SK-N-SH (cell line): Measurements from ENCODE around the gene ABCA1. TPM values are rescaled to one million over a fixed set of nuclear protein-coding genes. Genes with fewer than 3 reads are reported as not detected.

Source experiments
- CTCF ChIA-PET: fragments of 300-600, 350-600 bp; formaldehyde crosslinking; extraction: SDS; loops from one replicate; lab custom pipeline; 2021; lab: Yijun Ruan, JAX
- POLR2A ChIA-PET: fragments of 350-600 bp; sonication (Branson Sonifier 250); formaldehyde crosslinking; extraction: SDS; loops from one replicate; lab custom pipeline; 2020; ENCODE audit warnings: antibody characterized with exemption, inconsistent platforms; lab: Yijun Ruan, JAX
- DNase-seq: peaks from one replicate; pipeline ENCODE4 v3.0.0; 2012
- H2AFZ ChIP-seq: fragments of 200-600 bp; sonication (generic); 2 replicates; pipeline ENCODE4 v1.8.1; 2016; ENCODE audit warnings: antibody characterized with exemption, mild to moderate bottlenecking, low read depth
- H3F3A ChIP-seq: fragments of 200-600 bp; sonication (generic); replicated peaks from 2 replicates; pipeline ENCODE3; 2016; ENCODE audit warnings: antibody characterized with exemption, mild to moderate bottlenecking; ENCODE audit not compliant: insufficient read depth
- H3K27ac ChIP-seq, 2 experiments: fragments of 200-500 bp in 1 of 2; fragments of 200-600 bp in 1 of 2; sonication (Bioruptor generic) in 1 of 2; sonication (generic), shearing (Covaris generic) in 1 of 2; 2 replicates each; pipeline versions ENCODE4 v1.5.1 to v1.6.1; 2014 to 2016; ENCODE audit warnings: low read depth in 2 of 2, inconsistent platforms in 1 of 2, low read length in 1 of 2, mild to moderate bottlenecking in 1 of 2, mixed read lengths in 1 of 2
- H3K27me3 ChIP-seq: fragments of 200-600 bp; sonication (generic), shearing (Covaris generic); 2 replicates; pipeline ENCODE4 v1.6.1; 2016; ENCODE audit warnings: mixed run types; ENCODE audit not compliant: insufficient read depth
- H3K36me3 ChIP-seq, 2 experiments: fragments of 200-500 bp in 1 of 2; fragments of 200-600 bp in 1 of 2; sonication (Bioruptor generic) in 1 of 2; sonication (generic) in 1 of 2; replicated peaks in 1 of 2; 2 replicates each; pipeline versions ENCODE3 to v1.5.1; 2014 to 2016; ENCODE audit warnings: low read length in 1 of 2, mild to moderate bottlenecking in 1 of 2; ENCODE audit not compliant: insufficient read depth in 2 of 2, control insufficient read depth in 1 of 2
- H3K4me1 ChIP-seq, 2 experiments: fragments of 200-500 bp in 1 of 2; fragments of 200-600 bp in 1 of 2; sonication (Bioruptor generic) in 1 of 2; sonication (generic), shearing (Covaris generic) in 1 of 2; 2 replicates each; pipeline versions ENCODE4 v1.5.1 to v1.6.1; 2014 to 2016; ENCODE audit warnings: low read depth in 1 of 2, low read length in 1 of 2, mixed run types in 1 of 2; ENCODE audit not compliant: insufficient read depth in 2 of 2, control insufficient read depth in 1 of 2
- H3K4me2 ChIP-seq: fragments of 200-600 bp; sonication (generic), shearing (Covaris generic); 2 replicates; pipeline ENCODE4 v1.6.1; 2017; ENCODE audit warnings: mixed run types
- H3K4me3 ChIP-seq, 2 experiments: fragments of 200-500 bp in 1 of 2; fragments of 200-600 bp in 1 of 2; sonication (Bioruptor generic) in 1 of 2; sonication (generic), shearing (Covaris generic) in 1 of 2; 2 replicates each; pipeline versions ENCODE4 v1.5.1 to v1.8.1; 2014 to 2016; ENCODE audit warnings: low read depth in 2 of 2, inconsistent platforms in 1 of 2, low read length in 1 of 2, mild to moderate bottlenecking in 1 of 2, mixed read lengths in 1 of 2, moderate library complexity in 1 of 2
- H3K79me2 ChIP-seq: fragments of 200-600 bp; sonication (generic); 2 replicates; pipeline ENCODE4 v1.8.1; 2017; ENCODE audit warnings: mild to moderate bottlenecking; ENCODE audit not compliant: insufficient read depth
- H3K9ac ChIP-seq: fragments of 200-600 bp; sonication (generic); 2 replicates; pipeline ENCODE4 v1.6.1; 2017; ENCODE audit warnings: mixed run types
- H3K9me2 ChIP-seq: fragments of 200-600 bp; sonication (generic); 2 replicates; pipeline ENCODE4 v1.6.1; 2017; ENCODE audit warnings: mixed run types
- H3K9me3 ChIP-seq: fragments of 200-600 bp; sonication (generic); 2 replicates; pipeline ENCODE4 v1.6.1; 2017; ENCODE audit warnings: mixed run types, mild to moderate bottlenecking, moderate library complexity
- H4K20me1 ChIP-seq: fragments of 200-600 bp; sonication (generic); 2 replicates; pipeline ENCODE4 v1.6.1; 2017; ENCODE audit warnings: mild to moderate bottlenecking, mixed run types; ENCODE audit not compliant: insufficient read depth
- EP300 ChIP-seq, 2 experiments: IDR thresholded peaks; 2 replicates each; pipeline versions ENCODE4 v1.4.0 to v1.6.1; 2012; ENCODE audit warnings: borderline replicate concordance in 1 of 2, low read depth in 1 of 2, low read length in 1 of 2
- GABPA ChIP-seq: IDR thresholded peaks from 2 replicates; pipeline ENCODE4 v1.4.0; 2012; ENCODE audit warnings: low read depth, mild to moderate bottlenecking
- IRF3 ChIP-seq: fragments of 150-350 bp; IDR thresholded peaks from 2 replicates; pipeline ENCODE4 v1.6.1; 2016; ENCODE audit warnings: mild to moderate bottlenecking, low read depth, low read length
- MAX ChIP-seq: IDR thresholded peaks from 2 replicates; pipeline ENCODE4 v1.4.0; 2012; ENCODE audit warnings: low read depth
- MEF2A ChIP-seq: IDR thresholded peaks from 2 replicates; pipeline ENCODE4 v1.4.0; 2012; ENCODE audit warnings: low read depth, borderline replicate concordance
- NRF1 ChIP-seq: IDR thresholded peaks from 2 replicates; pipeline ENCODE4 v1.6.1; 2012; ENCODE audit warnings: low read depth, mild to moderate bottlenecking, low read length
- RCOR1 ChIP-seq: fragments of 150-350 bp; IDR thresholded peaks from 2 replicates; pipeline ENCODE4 v1.6.1; 2017; ENCODE audit warnings: antibody characterized with exemption, low read length
- REST ChIP-seq: IDR thresholded peaks from 2 replicates; pipeline ENCODE4 v1.6.1; 2012; ENCODE audit warnings: mild to moderate bottlenecking, low read depth, low read length, moderate library complexity
- RXRA ChIP-seq: IDR thresholded peaks from 2 replicates; pipeline ENCODE4 v1.4.0; 2012; ENCODE audit warnings: low read depth, mild to moderate bottlenecking, borderline replicate concordance
- TCF12 ChIP-seq: IDR thresholded peaks from 2 replicates; pipeline ENCODE4 v1.4.0; 2012
- WGBS: methylation state at CpG from one replicate; pipeline ENCODE4 v1.1.6; 2017; ENCODE audit warnings: low lambda C conversion rate; 5-methylcytosine and 5-hydroxymethylcytosine counted together
- polyA plus RNA-seq, 3 experiments: library from polyadenylated mRNA; depleted of rRNA; stranded (reverse); fragments of >200 nt; gene quantifications; 2 replicates each; pipeline ENCODE4 v1.2.3, GENCODE V29; 2012

ABCA1 gene
- polyA plus RNA-seq, 1 of the 3 experiments (the other 2 are of a cell fraction): 5.3 TPM

- ChIA-PET CTCF (interaction anchor here (0.6 kb wide), 1 partner anchor 14 kb away, joined by 3 read pairs; no protein-coding TSS in a partner anchor), POLR2A (interaction anchor here (1.2 kb wide), 1 partner anchor 8 kb away, joined by 4 read pairs; no protein-coding TSS in a partner anchor)
- no peak overlapping the region for H2AFZ ChIP-seq
- WGBS: 87% methylated on average over 3 of the region's 3 CpGs
- H3K36me3 ChIP-seq: no peaks in the 10 kb centered on the region
- H3K9ac ChIP-seq: no peak overlapping the region
- TF ChIP-seq RXRA (no peak), MAX (no peak), NRF1 (no peak), REST (no peak), RCOR1 (no peak), GABPA (no peak)
- no peak for DNase-seq
- no peak overlapping the region for H3K27ac ChIP-seq
- H3K79me2 ChIP-seq: no peaks in the 10 kb centered on the region
- H3K9me2 ChIP-seq: no peaks in the 10 kb centered on the region
- H4K20me1 ChIP-seq: no peaks in the 10 kb centered on the region
- H3K4me2 ChIP-seq: no peak overlapping the region
- H3F3A ChIP-seq: no peaks in the 10 kb centered on the region
- no peaks in the 10 kb centered on the region for H3K4me1 ChIP-seq
- no peak overlapping the region for H3K4me3 ChIP-seq
- H3K27me3 ChIP-seq: no peaks in the 10 kb centered on the region
- H3K9me3 ChIP-seq: no peaks in the 10 kb centered on the region
Observed at GRCh38 chr9:104948277-104948676, 20.3 kb upstream of the ABCA1 start.

GRCh38 chr9:104944871-104945270 is 16.9 kb upstream of the ABCA1 start:
- no peak overlapping the region for H3K4me3 ChIP-seq
- no peak overlapping the region for H3K4me2 ChIP-seq
- H4K20me1 ChIP-seq: no peaks in the 10 kb centered on the region
- no peak for DNase-seq
- H3K36me3 ChIP-seq: no peaks in the 10 kb centered on the region
- no peak overlapping the region; the same call in 1 of the 2 replicates for H2AFZ ChIP-seq
- H3K4me1 ChIP-seq: no peaks in the 10 kb centered on the region
- no peak overlapping the region; a peak in 1 of 4 replicates for H3K27ac ChIP-seq
- no peak for TF ChIP-seq NRF1
- no peak for TF ChIP-seq EP300 (IDR thresholded peaks at IDR 0.05; ENCODE audit: borderline replicate concordance in 1 of 2, low read depth in 1 of 2, low read length in 1 of 2)
- ChIA-PET CTCF (no interaction called here), POLR2A (no interaction called here)
- H3K9me3 ChIP-seq: no peaks in the 10 kb centered on the region
- no peaks in the 10 kb centered on the region for H3K9me2 ChIP-seq
- H3K79me2 ChIP-seq: no peaks in the 10 kb centered on the region
- H3F3A ChIP-seq: no peaks in the 10 kb centered on the region
- 74% methylated on average over 3 of the region's 3 CpGs for WGBS
- H3K27me3 ChIP-seq: no peaks in the 10 kb centered on the region
- H3K9ac ChIP-seq: no peak overlapping the region

GRCh38 chr9:104944356-104944755 is 16.4 kb upstream of the ABCA1 start:
- TF ChIP-seq TCF12 (peak; percentile 39; the same call in 1 of the 2 replicates), IRF3 (no peak), MEF2A (no peak)
- TF ChIP-seq, all 33 proteins: peak for 1
- Histone ChIP-seq H2AFZ (no peak overlapping the region), H3F3A (no peaks in the 10 kb centered on the region), H3K27me3 (no peaks in the 10 kb centered on the region), H3K9ac (no peak overlapping the region), H3K4me2 (no peak overlapping the region), H3K9me3 (no peaks in the 10 kb centered on the region), H3K27ac (no peak overlapping the region), H3K9me2 (no peaks in the 10 kb centered on the region), H3K36me3 (no peaks in the 10 kb centered on the region), H3K79me2 (no peaks in the 10 kb centered on the region), H3K4me1 (no peaks in the 10 kb centered on the region), H4K20me1 (no peaks in the 10 kb centered on the region), H3K4me3 (no peak overlapping the region)
- no peak for DNase-seq
- CTCF ChIA-PET: no interaction called here
- POLR2A ChIA-PET: no interaction called here
- 49% methylated on average over 2 of the region's 2 CpGs for WGBS
